ENCODE measurements around the gene DNAJB11.

GRCh38 chr3:186598794-186599141 lies 28.2 kb downstream of the DNAJB11 start:
- TF ChIP-seq CTCF (IDR thresholded peaks at IDR 0.05; ENCODE audit: borderline replicate concordance, extremely low read depth, low read length, poor library complexity, severe bottlenecking) (no peak), EZH2 (IDR thresholded peaks at IDR 0.05; ENCODE audit: borderline replicate concordance, low read depth, low read length, severe bottlenecking) (no peak)
